Activated naive CD4-positive, alpha-beta T cell treated with anti-CD3 and anti-CD28 coated beads, Interleukin-2, amount 50 U/mL, for 72 hours (primary cell): ENCODE results near the gene S100A6. TPM values are rescaled to one million over a fixed set of nuclear protein-coding genes. Genes with fewer than 3 reads are reported as not detected.
"Not testable (repeated sequence)": the region's sequence is repeated elsewhere in the genome, so short reads cannot be mapped to it uniquely, and the experiment has no call there.

Source experiments
- ATAC-seq, 2 donors: fragments of 150-1000 bp; cut with Tn5 transposase; 2 replicates each; pipeline ENCODE4 v1.10.0; 2021; ENCODE audit warnings: mild to moderate bottlenecking in 2 of 2, moderate library complexity in 2 of 2
- DNase-seq, 2 donors: peaks; one replicate each; pipeline ENCODE4 v3.0.0; 2021 to 2022; ENCODE audit warnings: low spot score in 2 of 2
- H3K27ac Mint-ChIP-seq, 2 donors: one replicate each; pipeline ENCODE4 v1.8.0; 2022; ENCODE audit warnings: mild to moderate bottlenecking in 2 of 2, mixed read lengths in 2 of 2
- H3K36me3 Mint-ChIP-seq, 2 donors: one replicate each; pipeline ENCODE4 v1.8.0; 2022; ENCODE audit warnings: mixed read lengths in 2 of 2
- H3K9me3 Mint-ChIP-seq, 2 donors: one replicate each; pipeline ENCODE4 v1.8.0; 2022; ENCODE audit warnings: mixed read lengths in 2 of 2
- total RNA-seq, 2 donors: library from RNA; stranded (reverse); gene quantifications; one replicate each; pipeline ENCODE4 v1.2.3, GENCODE V29; 2022

S100A6 gene
- total RNA-seq, 2 donors from 2014 or later, result 260 to 445 TPM

GRCh38 chr1:153526132-153526543 lies 9.7 kb downstream of the S100A6 start:
- no peak overlapping the region for H3K27ac Mint-ChIP-seq
- DNase-seq, result no peak
- H3K36me3 Mint-ChIP-seq, result no peaks in the 10 kb centered on the region
- H3K9me3 Mint-ChIP-seq, result no peaks in the 10 kb centered on the region
- ATAC-seq, result no peak

GRCh38 chr1:153525088-153525728 lies 10.6 kb downstream of the S100A6 start:
- no peak overlapping the region for H3K27ac Mint-ChIP-seq
- peak in 1 of 2 donors; percentile 26 for ATAC-seq

GRCh38 chr1:153522353-153523048 lies 13.3 kb downstream of the S100A6 start:
- not testable (repeated sequence) for H3K9me3 Mint-ChIP-seq, DNase-seq, ATAC-seq, H3K27ac Mint-ChIP-seq, H3K36me3 Mint-ChIP-seq

More at GRCh38 chr1:153525088-153525728, 10.6 kb downstream of the S100A6 start:
- no peaks in the 10 kb centered on the region for H3K36me3 Mint-ChIP-seq
- no peaks in the 10 kb centered on the region for H3K9me3 Mint-ChIP-seq
- DNase-seq, result no peak

- not testable (repeated sequence) for ATAC-seq, DNase-seq, H3K27ac Mint-ChIP-seq, H3K36me3 Mint-ChIP-seq, H3K9me3 Mint-ChIP-seq
Measured at GRCh38 chr1:153521808-153522207, 14.0 kb downstream of the S100A6 start.

GRCh38 chr1:153520818-153521476 lies 14.8 kb downstream of the S100A6 start:
- Mint-ChIP-seq H3K36me3 (no peaks in the 10 kb centered on the region), H3K9me3 (no peaks in the 10 kb centered on the region), H3K27ac (no peak overlapping the region)
- no peak for ATAC-seq
- no peak for DNase-seq

- H3K9me3 Mint-ChIP-seq, DNase-seq, H3K36me3 Mint-ChIP-seq, H3K27ac Mint-ChIP-seq, ATAC-seq: not testable (repeated sequence)
Measured at GRCh38 chr1:153520137-153520691, 15.6 kb downstream of the S100A6 start.

GRCh38 chr1:153519242-153519641 lies 16.5 kb downstream of the S100A6 start:
- no peak for ATAC-seq
- no peaks in the 10 kb centered on the region for H3K36me3 Mint-ChIP-seq
- H3K27ac Mint-ChIP-seq, result no peak overlapping the region
- no peaks in the 10 kb centered on the region for H3K9me3 Mint-ChIP-seq
- DNase-seq, result no peak

- H3K27ac Mint-ChIP-seq, result peak overlapping the region; percentile 35 to 37
- no peak for DNase-seq
- no peaks in the 10 kb centered on the region for H3K9me3 Mint-ChIP-seq
Measured at GRCh38 chr1:153515504-153516394, 20.0 kb downstream of the S100A6 start.

GRCh38 chr1:153513666-153514065 lies 22.1 kb downstream of the S100A6 start:
- H3K9me3 Mint-ChIP-seq, result no peaks in the 10 kb centered on the region
- no peak overlapping the region for H3K27ac Mint-ChIP-seq
- H3K36me3 Mint-ChIP-seq, result no peaks in the 10 kb centered on the region
- no peak for DNase-seq
- ATAC-seq, result no peak

More at GRCh38 chr1:153515504-153516394, 20.0 kb downstream of the S100A6 start:
- no peak for ATAC-seq
- no peaks in the 10 kb centered on the region for H3K36me3 Mint-ChIP-seq

- no peaks in the 10 kb centered on the region for H3K36me3 Mint-ChIP-seq
- ATAC-seq, result no peak
- no peaks in the 10 kb centered on the region for H3K9me3 Mint-ChIP-seq
Measured at GRCh38 chr1:153513023-153513422, 22.8 kb downstream of the S100A6 start.

GRCh38 chr1:153510984-153511410 lies 24.8 kb downstream of the S100A6 start:
- Mint-ChIP-seq H3K27ac (peak overlapping the region; percentile 58 to 82), H3K9me3 (no peaks in the 10 kb centered on the region), H3K36me3 (no peaks in the 10 kb centered on the region)
- DNase-seq, result peak; percentile 85 to 87
- peak; percentile 96 for ATAC-seq

More at GRCh38 chr1:153513023-153513422, 22.8 kb downstream of the S100A6 start:
- no peak for DNase-seq
- no peak overlapping the region for H3K27ac Mint-ChIP-seq

- Mint-ChIP-seq H3K9me3 (no peaks in the 10 kb centered on the region), H3K36me3 (no peaks in the 10 kb centered on the region), H3K27ac (peak overlapping the region in 1 of 2 donors; percentile 11)
- DNase-seq (peak in 1 of 2 donors; percentile 76), ATAC-seq (peak; percentile 60 to 78)
Measured at GRCh38 chr1:153509729-153510354, 25.9 kb downstream of the S100A6 start.

GRCh38 chr1:153509036-153509435 lies 26.8 kb downstream of the S100A6 start:
- H3K9me3 Mint-ChIP-seq, result no peaks in the 10 kb centered on the region
- no peak for ATAC-seq
- peak overlapping the region in 1 of 2 donors; percentile 11 for H3K27ac Mint-ChIP-seq

GRCh38 chr1:153507926-153508583 lies 27.7 kb downstream of the S100A6 start:
- ATAC-seq, result no peak
- Mint-ChIP-seq H3K27ac (peak overlapping the region; percentile 68 to 73), H3K9me3 (no peaks in the 10 kb centered on the region), H3K36me3 (no peaks in the 10 kb centered on the region)
- DNase-seq, result no peak

More at GRCh38 chr1:153509036-153509435, 26.8 kb downstream of the S100A6 start:
- no peak for DNase-seq
- H3K36me3 Mint-ChIP-seq, result no peaks in the 10 kb centered on the region

- no peaks in the 10 kb centered on the region for H3K9me3 Mint-ChIP-seq
- peak overlapping the region; percentile 32 to 73 for H3K27ac Mint-ChIP-seq
- H3K36me3 Mint-ChIP-seq, result no peaks in the 10 kb centered on the region
- ATAC-seq (no peak), DNase-seq (no peak)
Measured at GRCh38 chr1:153506831-153507413, 28.9 kb downstream of the S100A6 start.
